Prostate gland (tissue), 2 donors: ENCODE measurements around the gene BOLA1.

ENCODE experiments used
- CTCF ChIP-seq, 4 experiments: fragments of 200-600 bp in 2 of 4; fragments of 450-650 bp in 2 of 4; sonication (generic) in 2 of 4; IDR thresholded peaks; 1 replicate in 3 of 4; 2 replicates in 1 of 4; pipeline ENCODE4 v1.5.1; 2016 to 2019; ENCODE audit warnings: antibody characterized with exemption in 4 of 4, mild to moderate bottlenecking in 2 of 4, moderate library complexity in 2 of 4
- POLR2AphosphoS5 ChIP-seq: sonication (generic); formaldehyde crosslinking; IDR thresholded peaks from one replicate; pipeline ENCODE4 v1.6.1; 2017; ENCODE audit warnings: antibody characterized with exemption

DNA sequence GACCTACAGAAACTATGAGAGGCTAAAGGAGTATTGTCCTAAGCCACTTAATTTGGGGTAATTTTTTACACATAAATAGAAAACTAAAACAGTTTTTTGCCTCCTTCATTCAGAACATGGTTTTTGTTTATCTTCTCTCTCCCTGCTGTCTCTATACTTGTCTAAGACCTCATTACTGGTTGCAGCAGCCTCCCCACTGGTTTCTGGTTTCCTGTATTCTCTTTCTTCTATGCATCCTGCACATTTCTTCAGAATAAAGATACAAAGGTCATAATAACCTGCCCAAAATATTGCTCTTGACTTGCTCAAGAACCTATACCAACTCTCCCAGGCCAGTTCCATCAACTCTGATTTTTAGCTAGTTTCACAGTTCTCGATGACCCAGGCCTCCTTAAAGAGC, 19.8 kb upstream of the BOLA1 start:
- TF ChIP-seq CTCF (IDR thresholded peaks at IDR 0.05) (no peak), POLR2AphosphoS5 (no peak)
